ENCODE measurements around the gene ARPC5. TPM values are rescaled to one million over a fixed set of nuclear protein-coding genes. Genes with fewer than 3 reads are reported as not detected.
A peak's percentile ranks its signal among the peaks of the same experiment; 100 is the strongest.
"Not testable (repeated sequence)": the region's sequence is repeated elsewhere in the genome, so short reads cannot be mapped to it uniquely, and the experiment has no call there.

Gene ARPC5
- total RNA-seq, 1 donor from 2014 or later, result 193 TPM

DNA sequence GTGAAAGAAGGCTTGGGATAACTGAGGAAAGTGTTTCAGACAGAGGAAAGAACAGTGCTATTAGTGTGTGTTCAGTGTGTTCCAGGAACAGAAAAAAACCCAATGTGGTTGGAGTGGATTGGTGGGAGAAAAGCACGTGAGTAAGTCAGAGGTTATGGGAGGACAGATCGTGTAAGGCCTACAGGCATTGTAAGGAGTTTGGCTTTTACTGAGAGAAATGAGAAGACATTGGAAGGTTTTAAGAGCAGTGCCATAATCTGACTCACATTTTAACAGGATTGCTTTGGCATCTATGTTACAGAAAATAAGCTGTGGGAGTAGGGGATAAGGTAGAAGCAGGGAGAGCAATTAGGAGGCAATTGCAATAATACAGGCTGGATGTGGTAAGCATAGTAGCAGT lies 4.8 kb downstream of the ARPC5 start:
- Mint-ChIP-seq H3K27me3 (no peaks in the 10 kb centered on the region), H3K4me3 (peak overlapping the region; percentile 8), H3K36me3 (ENCODE audit: low read depth) (peaks cover 67% of the 10 kb centered on the region), H3K4me1 (peaks cover 45% of the 10 kb centered on the region), H3K27ac (no peak overlapping the region), H3K9me3 (no peaks in the 10 kb centered on the region)
- no peak for ATAC-seq (ENCODE audit: low read depth)
- intact Hi-C loops (cut with micrococcal nuclease), result loop anchor here (5.0 to 10.0 kb wide), 3 partner anchors 1056 to 1414 kb away; partner anchors contain the start of gene RNF2
- CTCF ChIA-PET, result no interaction called here
- DNase-seq, result no peak
- TF ChIP-seq, protein P1, sequence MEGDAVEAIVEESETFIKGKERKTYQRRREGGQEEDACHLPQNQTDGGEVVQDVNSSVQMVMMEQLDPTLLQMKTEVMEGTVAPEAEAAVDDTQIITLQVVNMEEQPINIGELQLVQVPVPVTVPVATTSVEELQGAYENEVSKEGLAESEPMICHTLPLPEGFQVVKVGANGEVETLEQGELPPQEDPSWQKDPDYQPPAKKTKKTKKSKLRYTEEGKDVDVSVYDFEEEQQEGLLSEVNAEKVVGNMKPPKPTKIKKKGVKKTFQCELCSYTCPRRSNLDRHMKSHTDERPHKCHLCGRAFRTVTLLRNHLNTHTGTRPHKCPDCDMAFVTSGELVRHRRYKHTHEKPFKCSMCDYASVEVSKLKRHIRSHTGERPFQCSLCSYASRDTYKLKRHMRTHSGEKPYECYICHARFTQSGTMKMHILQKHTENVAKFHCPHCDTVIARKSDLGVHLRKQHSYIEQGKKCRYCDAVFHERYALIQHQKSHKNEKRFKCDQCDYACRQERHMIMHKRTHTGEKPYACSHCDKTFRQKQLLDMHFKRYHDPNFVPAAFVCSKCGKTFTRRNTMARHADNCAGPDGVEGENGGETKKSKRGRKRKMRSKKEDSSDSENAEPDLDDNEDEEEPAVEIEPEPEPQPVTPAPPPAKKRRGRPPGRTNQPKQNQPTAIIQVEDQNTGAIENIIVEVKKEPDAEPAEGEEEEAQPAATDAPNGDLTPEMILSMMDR (IDR thresholded peaks at IDR 0.05), result no peak
- POLR2A ChIA-PET, result no interaction called here

DNA sequence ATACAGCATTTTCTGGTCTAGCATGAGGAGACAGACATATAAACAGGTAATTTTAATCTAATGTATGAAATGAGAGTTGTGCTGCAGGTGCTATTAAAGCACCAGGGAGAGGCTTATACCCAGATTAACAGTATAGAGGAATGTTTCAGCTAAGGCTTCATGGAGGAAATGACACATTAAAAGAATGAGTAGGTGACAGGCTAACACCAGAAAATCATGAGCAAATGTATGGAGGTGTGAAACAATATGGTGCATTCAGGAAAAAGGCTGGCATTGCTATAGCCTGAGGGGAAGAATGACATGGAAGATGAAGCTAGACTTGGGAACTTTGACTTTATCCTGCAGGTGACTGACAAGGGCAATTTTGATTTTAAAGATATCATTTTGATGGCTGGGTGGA lies 7.0 kb downstream of the ARPC5 start:
- CTCF ChIA-PET, result interaction anchor here (1.1 kb wide), 1 partner anchor 287 kb away, joined by 3 read pairs; no protein-coding TSS in a partner anchor
- POLR2A ChIA-PET, result no interaction called here

DNA sequence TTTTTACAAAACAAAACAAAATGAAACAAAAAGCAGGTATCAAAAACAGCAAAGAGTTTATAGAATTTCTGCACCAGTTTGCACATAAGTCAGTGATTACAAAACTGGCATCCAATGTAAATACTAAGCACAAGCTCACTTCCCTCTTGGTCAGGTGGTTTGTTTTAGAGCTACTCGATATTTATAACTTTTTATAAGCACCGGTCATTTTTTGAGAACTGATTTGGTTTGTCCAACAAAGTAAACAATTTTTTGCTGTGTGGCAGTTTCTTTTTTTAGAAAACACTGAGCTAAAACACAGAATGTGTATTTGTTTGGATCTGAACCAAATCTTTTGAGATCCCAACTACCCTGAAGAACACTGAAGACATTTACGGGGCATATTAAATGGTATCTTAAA lies 9.3 kb downstream of the ARPC5 start:
- peaks cover 33% of the 10 kb centered on the region for H3K4me1 Mint-ChIP-seq
- H3K9me3 Mint-ChIP-seq; H3K27me3 Mint-ChIP-seq; H3K4me3 Mint-ChIP-seq; ATAC-seq (ENCODE audit: low read depth); DNase-seq; H3K27ac Mint-ChIP-seq; intact Hi-C loops (cut with micrococcal nuclease): not testable (repeated sequence)
- peaks cover 68% of the 10 kb centered on the region for H3K36me3 Mint-ChIP-seq (ENCODE audit: low read depth)
- POLR2A ChIA-PET, result interaction anchor here (1.0 kb wide), 1 partner anchor 154 kb away, joined by 3 read pairs; the partner anchor contains the start of gene SMG7
- CTCF ChIA-PET, result interaction anchor here (1.2 to 1.9 kb wide), 2 partner anchors 46 to 66 kb away, joined by 3 to 5 read pairs; no protein-coding TSS in a partner anchor

More for the DNA sequence above, 7.0 kb downstream of the ARPC5 start:
- peaks cover 29% of the 10 kb centered on the region for H3K4me1 Mint-ChIP-seq
- intact Hi-C loops (cut with micrococcal nuclease), result no loop called here
- H3K27ac Mint-ChIP-seq, result no peak overlapping the region
- no peak for DNase-seq
- no peak overlapping the region for H3K4me3 Mint-ChIP-seq
- TF ChIP-seq, protein P1 (IDR thresholded peaks at IDR 0.05), result no peak
- no peaks in the 10 kb centered on the region for H3K27me3 Mint-ChIP-seq
- ATAC-seq (ENCODE audit: low read depth), result no peak
- H3K36me3 Mint-ChIP-seq (ENCODE audit: low read depth), result peaks cover 75% of the 10 kb centered on the region
- H3K9me3 Mint-ChIP-seq, result no peaks in the 10 kb centered on the region

DNA sequence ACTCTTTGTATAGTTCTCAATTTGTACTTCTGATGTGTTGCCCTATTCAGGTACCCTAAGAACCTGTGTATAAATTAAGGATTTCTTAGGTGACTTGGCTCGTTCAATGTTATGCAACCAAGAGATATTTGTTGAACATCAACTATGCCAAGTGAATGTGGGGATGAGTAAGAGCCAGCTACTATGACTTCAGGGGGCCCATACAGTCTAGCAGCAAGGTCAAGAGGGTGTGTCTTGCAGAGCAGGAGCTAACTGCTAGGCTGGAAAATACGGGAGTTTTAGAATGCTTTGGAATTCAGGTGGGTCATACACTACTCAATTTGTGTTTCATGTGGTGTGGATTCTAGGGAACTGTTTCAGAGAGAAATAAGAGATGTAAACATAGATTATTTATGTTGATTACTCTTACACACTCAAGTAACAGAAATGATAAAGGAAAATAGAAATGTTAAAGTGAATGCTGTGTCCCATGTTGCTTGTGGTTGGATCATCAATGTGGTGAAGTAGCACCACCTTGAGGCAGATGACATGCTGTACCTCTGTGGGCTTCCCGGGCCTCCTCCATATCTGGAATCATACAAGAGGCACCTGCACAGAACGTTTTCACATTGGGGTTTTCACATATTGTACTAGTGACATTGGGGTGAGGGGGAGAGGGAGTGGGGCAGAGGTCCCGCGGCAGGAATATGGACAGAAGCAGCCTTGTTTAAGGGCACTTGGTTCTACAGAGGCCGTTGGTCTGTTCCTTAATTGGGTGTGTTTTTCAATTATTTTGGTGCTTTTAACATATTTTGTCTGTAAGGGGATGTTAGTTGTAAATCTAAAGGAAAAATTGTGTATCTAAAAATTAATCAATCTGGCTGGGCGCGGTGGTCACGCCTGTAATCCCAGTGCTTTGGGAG lies 12.4 kb downstream of the ARPC5 start:
- intact Hi-C loops (cut with micrococcal nuclease), result loop anchor here (1.0 to 2.0 kb wide), 8 partner anchors 14 to 660 kb away; partner anchors contain the start of gene NCF2
- Mint-ChIP-seq H3K36me3 (ENCODE audit: low read depth) (peaks cover 39% of the 10 kb centered on the region), H3K4me1 (peaks cover 26% of the 10 kb centered on the region), H3K27me3 (no peaks in the 10 kb centered on the region), H3K9me3 (no peaks in the 10 kb centered on the region), H3K27ac (peak overlapping the region; percentile 50), H3K4me3 (no peak overlapping the region)
- ATAC-seq (ENCODE audit: low read depth), result peak; percentile 94
- CTCF ChIA-PET, result interaction anchor here (0.6 to 1.1 kb wide), 10 partner anchors 14 to 341 kb away, joined by 3 to 6 read pairs (median 4); no protein-coding TSS in a partner anchor
- POLR2A ChIA-PET, result interaction anchor here (1.0 to 1.4 kb wide), 3 partner anchors 30 to 153 kb away, joined by 3 to 6 read pairs (median 3); no protein-coding TSS in a partner anchor
- peak; percentile 20 for DNase-seq
- TF ChIP-seq, protein P1 (IDR thresholded peaks at IDR 0.05), result no peak

DNA sequence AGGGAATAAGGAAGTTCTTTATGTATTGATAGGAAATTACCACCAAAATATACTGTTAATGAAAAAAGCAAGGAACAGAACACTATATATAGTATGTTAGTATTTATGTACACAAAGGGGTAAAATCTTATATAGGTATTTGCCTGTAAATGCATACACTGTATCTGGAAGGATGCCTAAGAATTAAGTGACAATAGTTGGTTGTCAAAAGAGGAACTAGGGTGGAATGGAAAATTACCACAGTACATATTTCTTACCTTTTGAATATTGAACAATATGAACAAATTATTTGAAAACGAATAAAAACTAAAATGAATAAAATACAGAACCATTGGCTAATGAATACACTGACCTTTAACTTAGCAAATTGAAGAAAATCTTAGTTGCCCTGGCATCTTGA lies 13.6 kb downstream of the ARPC5 start:
- intact Hi-C loops (cut with micrococcal nuclease), result loop anchor here (2.0 kb wide), 3 partner anchors 13 to 659 kb away; no protein-coding TSS in a partner anchor
- CTCF ChIA-PET, result interaction anchor here (0.9 to 1.0 kb wide), 3 partner anchors 22 to 340 kb away, joined by 3 to 6 read pairs (median 3); no protein-coding TSS in a partner anchor
- H3K4me3 Mint-ChIP-seq, result no peak overlapping the region
- H3K4me1 Mint-ChIP-seq, result peaks cover 26% of the 10 kb centered on the region
- ATAC-seq (ENCODE audit: low read depth), result peak; percentile 38
- TF ChIP-seq, protein P1 (IDR thresholded peaks at IDR 0.05), result no peak
- H3K27ac Mint-ChIP-seq, result peak overlapping the region; percentile 15
- POLR2A ChIA-PET, result interaction anchor here (1.4 to 1.5 kb wide), 3 partner anchors 15 to 151 kb away, joined by 3 to 6 read pairs (median 4); no protein-coding TSS in a partner anchor
- DNase-seq, result no peak
- H3K27me3 Mint-ChIP-seq, result no peaks in the 10 kb centered on the region
- no peaks in the 10 kb centered on the region for H3K9me3 Mint-ChIP-seq
- H3K36me3 Mint-ChIP-seq (ENCODE audit: low read depth), result peaks cover 31% of the 10 kb centered on the region

All from activated B cell treated with CpG ODN at 0.5 μM for 24 hours (primary cell).